HEK293 (cell line): ENCODE data around the gene CLEC16A.

Experiments
- FEZF1 ChIP-seq: fragments of 450-650 bp; formaldehyde crosslinking; IDR thresholded peaks from 2 replicates; pipeline ENCODE4 v1.5.1; 2016; ENCODE audit warnings: missing biosample characterization, missing genetic modification characterization
- KLF7 ChIP-seq: fragments of 450-650 bp; formaldehyde crosslinking; IDR thresholded peaks from 2 replicates; pipeline ENCODE4 v1.5.1; 2016; ENCODE audit warnings: missing biosample characterization, missing genetic modification characterization, borderline replicate concordance
- KLF9 ChIP-seq: fragments of 450-650 bp; formaldehyde crosslinking; IDR thresholded peaks from 2 replicates; pipeline ENCODE4 v1.5.1; 2016; ENCODE audit warnings: missing biosample characterization, missing genetic modification characterization, low read depth
- PRDM10 ChIP-seq: fragments of 450-650 bp; formaldehyde crosslinking; IDR thresholded peaks from 2 replicates; pipeline ENCODE4 v1.5.1; 2016; ENCODE audit warnings: missing biosample characterization, missing genetic modification characterization
- PRDM2 ChIP-seq: fragments of 450-650 bp; formaldehyde crosslinking; IDR thresholded peaks from 2 replicates; pipeline ENCODE4 v1.5.1; 2016; ENCODE audit warnings: missing biosample characterization, missing genetic modification characterization, borderline replicate concordance
- ZFP37 ChIP-seq: fragments of 450-650 bp; formaldehyde crosslinking; IDR thresholded peaks from 2 replicates; pipeline ENCODE4 v1.5.1; 2016; ENCODE audit warnings: missing biosample characterization, missing genetic modification characterization
- ZNF133 ChIP-seq: fragments of 450-650 bp; formaldehyde crosslinking; IDR thresholded peaks from 2 replicates; pipeline ENCODE4 v1.5.1; 2016; ENCODE audit warnings: missing biosample characterization, missing genetic modification characterization
- ZNF18 ChIP-seq: fragments of 450-650 bp; formaldehyde crosslinking; IDR thresholded peaks from 2 replicates; pipeline ENCODE4 v1.5.1; 2016; ENCODE audit warnings: missing biosample characterization, missing genetic modification characterization
- ZNF184 ChIP-seq: fragments of 450-650 bp; IDR thresholded peaks from 2 replicates; pipeline ENCODE4 v1.5.1; 2018; ENCODE audit warnings: missing biosample characterization, mild to moderate bottlenecking, missing genetic modification characterization
- ZNF223 ChIP-seq: fragments of 450-650 bp; formaldehyde crosslinking; IDR thresholded peaks from 2 replicates; pipeline ENCODE4 v1.5.1; 2016; ENCODE audit warnings: missing biosample characterization, missing genetic modification characterization
- ZNF24 ChIP-seq: fragments of 450-650 bp; formaldehyde crosslinking; IDR thresholded peaks from 2 replicates; pipeline ENCODE4 v1.5.1; 2016; ENCODE audit warnings: missing biosample characterization, missing genetic modification characterization
- ZNF302 ChIP-seq: fragments of 450-650 bp; formaldehyde crosslinking; IDR thresholded peaks from 2 replicates; pipeline ENCODE4 v1.5.1; 2016; ENCODE audit warnings: missing biosample characterization, missing genetic modification characterization, low read depth
- ZNF335 ChIP-seq: fragments of 450-650 bp; formaldehyde crosslinking; conservative IDR thresholded peaks from 2 replicates; pipeline ENCODE4 v1.5.1; 2016; ENCODE audit warnings: missing biosample characterization, missing genetic modification characterization
- ZNF37A ChIP-seq: fragments of 450-650 bp; IDR thresholded peaks from 2 replicates; pipeline ENCODE4 v1.5.1; 2018; ENCODE audit warnings: missing biosample characterization, missing genetic modification characterization
- ZNF404 ChIP-seq: fragments of 450-650 bp; formaldehyde crosslinking; IDR thresholded peaks from 2 replicates; pipeline ENCODE4 v1.5.1; 2017; ENCODE audit warnings: missing biosample characterization, missing genetic modification characterization
- ZNF549 ChIP-seq: fragments of 450-650 bp; IDR thresholded peaks from 2 replicates; pipeline ENCODE4 v1.5.1; 2018; ENCODE audit warnings: missing biosample characterization, missing genetic modification characterization, mild to moderate bottlenecking, inconsistent platforms, moderate library complexity
- ZNF558 ChIP-seq: fragments of 450-650 bp; formaldehyde crosslinking; IDR thresholded peaks from 2 replicates; pipeline ENCODE4 v1.5.1; 2016; ENCODE audit warnings: missing biosample characterization, missing genetic modification characterization
- ZNF626 ChIP-seq: fragments of 450-650 bp; sonication (Bioruptor Pico); formaldehyde crosslinking; IDR thresholded peaks from 2 replicates; pipeline ENCODE4 v1.5.1; 2018; ENCODE audit warnings: missing biosample characterization, missing genetic modification characterization, inconsistent platforms
- ZNF677 ChIP-seq: fragments of 450-650 bp; IDR thresholded peaks from 2 replicates; pipeline ENCODE4 v1.5.0; 2018; ENCODE audit warnings: missing biosample characterization, mild to moderate bottlenecking, missing genetic modification characterization, moderate library complexity
- ZNF704 ChIP-seq: fragments of 450-650 bp; formaldehyde crosslinking; IDR thresholded peaks from 2 replicates; pipeline ENCODE4 v1.5.1; 2016; ENCODE audit warnings: missing biosample characterization, missing genetic modification characterization
- ZNF837 ChIP-seq: fragments of 450-650 bp; formaldehyde crosslinking; IDR thresholded peaks from 2 replicates; pipeline ENCODE4 v1.5.1; 2016; ENCODE audit warnings: missing biosample characterization, missing genetic modification characterization
- ZXDB ChIP-seq: fragments of 450-650 bp; formaldehyde crosslinking; IDR thresholded peaks from 2 replicates; pipeline ENCODE4 v1.5.1; 2016; ENCODE audit warnings: missing biosample characterization, missing genetic modification characterization
- TF ChIP-seq, protein P1 (sequence below): fragments of 450-650 bp; formaldehyde crosslinking; IDR thresholded peaks from 2 replicates; pipeline ENCODE4 v1.5.1; 2017; ENCODE audit warnings: missing biosample characterization, missing genetic modification characterization
- TF ChIP-seq, protein P2 (sequence below): fragments of 450-650 bp; formaldehyde crosslinking; IDR thresholded peaks from 2 replicates; pipeline ENCODE4 v1.5.1; 2017; ENCODE audit warnings: missing biosample characterization, missing genetic modification characterization

CLEC16A gene

DNA sequence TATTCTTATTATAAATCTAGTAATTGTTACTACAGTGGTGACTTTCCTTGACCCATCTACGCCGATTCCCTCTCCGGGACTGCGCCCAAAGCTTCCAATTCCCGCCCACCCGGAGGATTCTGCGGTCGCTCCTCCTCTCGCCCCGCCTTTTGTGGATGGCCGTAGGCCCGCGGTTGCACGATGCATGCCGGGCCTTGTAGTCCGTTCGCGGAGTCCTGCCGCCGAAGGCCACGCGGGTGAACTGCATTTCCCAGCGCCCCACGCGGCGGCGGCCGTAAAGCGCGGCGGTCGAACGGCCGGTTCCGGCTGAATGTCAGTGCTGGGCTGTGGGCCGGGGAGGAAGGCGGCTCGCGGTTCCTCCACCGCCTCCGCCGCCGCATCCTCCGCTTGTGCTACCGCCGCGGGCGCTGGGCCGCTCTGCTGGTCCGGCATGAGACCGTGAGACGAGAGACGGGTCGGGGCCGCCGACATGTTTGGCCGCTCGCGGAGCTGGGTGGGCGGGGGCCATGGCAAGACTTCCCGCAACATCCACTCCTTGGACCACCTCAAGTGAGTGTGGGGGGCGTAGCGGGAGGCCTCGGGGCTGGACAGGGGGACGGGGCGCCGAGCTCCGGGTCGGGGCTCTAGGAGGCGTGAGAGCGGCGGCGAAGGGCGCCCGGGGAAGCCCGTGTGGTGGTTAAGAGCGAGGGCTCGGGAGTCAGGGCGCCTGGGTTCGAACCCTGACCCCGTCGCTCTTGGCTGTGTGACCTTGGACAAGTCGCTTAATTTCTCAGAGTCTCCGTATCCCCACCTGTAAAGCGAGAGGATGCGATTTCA, at the start of gene CLEC16A (continued):
- TF ChIP-seq ZNF37A (tag by site-specific recombination): no peak
- no peak for TF ChIP-seq ZNF223 (tag by site-specific recombination)
- no peak for TF ChIP-seq ZNF18 (tag by site-specific recombination)
- peak; percentile 67; the same call in 1 of the 2 replicates for TF ChIP-seq KLF9 (tag by site-specific recombination)
- TF ChIP-seq KLF7 (tag by site-specific recombination): no peak
- TF ChIP-seq ZNF549 (tag by site-specific recombination): no peak
- no peak for TF ChIP-seq FEZF1 (tag by site-specific recombination)
- no peak for TF ChIP-seq ZNF837
- TF ChIP-seq, protein P1, sequence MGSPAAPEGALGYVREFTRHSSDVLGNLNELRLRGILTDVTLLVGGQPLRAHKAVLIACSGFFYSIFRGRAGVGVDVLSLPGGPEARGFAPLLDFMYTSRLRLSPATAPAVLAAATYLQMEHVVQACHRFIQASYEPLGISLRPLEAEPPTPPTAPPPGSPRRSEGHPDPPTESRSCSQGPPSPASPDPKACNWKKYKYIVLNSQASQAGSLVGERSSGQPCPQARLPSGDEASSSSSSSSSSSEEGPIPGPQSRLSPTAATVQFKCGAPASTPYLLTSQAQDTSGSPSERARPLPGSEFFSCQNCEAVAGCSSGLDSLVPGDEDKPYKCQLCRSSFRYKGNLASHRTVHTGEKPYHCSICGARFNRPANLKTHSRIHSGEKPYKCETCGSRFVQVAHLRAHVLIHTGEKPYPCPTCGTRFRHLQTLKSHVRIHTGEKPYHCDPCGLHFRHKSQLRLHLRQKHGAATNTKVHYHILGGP (tag by site-specific recombination): no peak
- TF ChIP-seq ZNF24 (tag by site-specific recombination): 0 out of 2 replicates have a peak, but pooled peaks have one; percentile 37
- no peak for TF ChIP-seq ZNF558 (tag by site-specific recombination)
- TF ChIP-seq ZFP37 (tag by site-specific recombination): no peak
- TF ChIP-seq ZXDB (tag by site-specific recombination): peak; percentile 88
- no peak for TF ChIP-seq ZNF133 (tag by site-specific recombination)
- no peak for TF ChIP-seq ZNF704 (tag by site-specific recombination)
- TF ChIP-seq ZNF184 (tag by site-specific recombination): no peak
- TF ChIP-seq, protein P2, sequence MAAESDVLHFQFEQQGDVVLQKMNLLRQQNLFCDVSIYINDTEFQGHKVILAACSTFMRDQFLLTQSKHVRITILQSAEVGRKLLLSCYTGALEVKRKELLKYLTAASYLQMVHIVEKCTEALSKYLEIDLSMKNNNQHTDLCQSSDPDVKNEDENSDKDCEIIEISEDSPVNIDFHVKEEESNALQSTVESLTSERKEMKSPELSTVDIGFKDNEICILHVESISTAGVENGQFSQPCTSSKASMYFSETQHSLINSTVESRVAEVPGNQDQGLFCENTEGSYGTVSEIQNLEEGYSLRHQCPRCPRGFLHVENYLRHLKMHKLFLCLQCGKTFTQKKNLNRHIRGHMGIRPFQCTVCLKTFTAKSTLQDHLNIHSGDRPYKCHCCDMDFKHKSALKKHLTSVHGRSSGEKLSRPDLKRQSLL: peak; percentile 56
- TF ChIP-seq ZNF302: no peak
- peak; percentile 82 for TF ChIP-seq ZNF335 (tag by site-specific recombination)
- no peak for TF ChIP-seq ZNF677 (tag by site-specific recombination)
- TF ChIP-seq ZNF626: no peak
- TF ChIP-seq PRDM2 (tag by site-specific recombination): no peak
- TF ChIP-seq PRDM10 (tag by site-specific recombination): peak; percentile 65
- TF ChIP-seq ZNF404 (tag by site-specific recombination): no peak
